Hindlimb muscle (tissue), 1 donor: ENCODE results near the gene GRK5. TPM values are rescaled to one million over a fixed set of nuclear protein-coding genes. Genes with fewer than 3 reads are reported as not detected.
A peak's percentile ranks its signal among the peaks of the same experiment; 100 is the strongest.

ENCODE experiments used
- DNase-seq: peaks from one replicate; pipeline ENCODE4 v3.0.0-alpha.2; 2013
- polyA plus RNA-seq: library from polyadenylated mRNA; unstranded; fragments of 120-200 nt; gene quantifications from one replicate; pipeline ENCODE4 v1.2.1, GENCODE V29; 2013; ENCODE audit not compliant: insufficient read length

GRK5 gene
- polyA plus RNA-seq, 1 donor = 19.1 TPM

- no peak for DNase-seq
These were observed 137.0 kb downstream of the GRK5 start for GRCh38 chr10:119344381-119344780.

GRCh38 chr10:119346095-119346832 is 138.9 kb downstream of the GRK5 start:
- DNase-seq = no peak

GRCh38 chr10:119347181-119347974 is 140.0 kb downstream of the GRK5 start:
- DNase-seq = no peak

GRCh38 chr10:119348106-119348505 is 140.7 kb downstream of the GRK5 start:
- DNase-seq = no peak

- no peak for DNase-seq
These were observed 141.3 kb downstream of the GRK5 start for GRCh38 chr10:119348516-119349240.

GRCh38 chr10:119349341-119349740 is 142.0 kb downstream of the GRK5 start:
- DNase-seq = no peak

- no peak for DNase-seq
These were observed 142.6 kb downstream of the GRK5 start for GRCh38 chr10:119349937-119350501.

GRCh38 chr10:119350502-119351097 is 143.2 kb downstream of the GRK5 start:
- peak; percentile 70 for DNase-seq

GRCh38 chr10:119351189-119351588 is 143.8 kb downstream of the GRK5 start:
- no peak for DNase-seq

GRCh38 chr10:119352042-119352441 is 144.7 kb downstream of the GRK5 start:
- DNase-seq = no peak

- DNase-seq = no peak
These were observed 145.4 kb downstream of the GRK5 start for GRCh38 chr10:119352807-119353206.

- DNase-seq = no peak
These were observed 146.1 kb downstream of the GRK5 start for GRCh38 chr10:119353421-119353820.

GRCh38 chr10:119355930-119356329 is 148.6 kb downstream of the GRK5 start:
- DNase-seq = no peak

- DNase-seq = no peak
These were observed 150.2 kb downstream of the GRK5 start for GRCh38 chr10:119357412-119358151.

- no peak for DNase-seq
These were observed 150.8 kb downstream of the GRK5 start for GRCh38 chr10:119358152-119358512.

- no peak for DNase-seq
These were observed 151.2 kb downstream of the GRK5 start for GRCh38 chr10:119358567-119358966.

- DNase-seq = no peak
These were observed 151.7 kb downstream of the GRK5 start for GRCh38 chr10:119359025-119359424.

GRCh38 chr10:119360181-119360921 is 153.0 kb downstream of the GRK5 start:
- no peak for DNase-seq

GRCh38 chr10:119361037-119361436 is 153.7 kb downstream of the GRK5 start:
- no peak for DNase-seq

- no peak for DNase-seq
These were observed 154.8 kb downstream of the GRK5 start for GRCh38 chr10:119362122-119362521.
